NCI-H510A treated with DMSO at 0.1 percent for 48 hours (cell line): ENCODE data around the gene TTC21B.
"Not testable (repeated sequence)": the region's sequence is repeated elsewhere in the genome, so short reads cannot be mapped to it uniquely, and the experiment has no call there.

Experiments
- DNase-seq: peaks from one replicate; lab custom pipeline; 2025; lab: John Stamatoyannopoulos, UW

Gene TTC21B

GRCh38 chr2:165886487-165887146, 67.0 kb downstream of the TTC21B start:
- no peak for DNase-seq

- no peak for DNase-seq
These were observed 75.7 kb downstream of the TTC21B start for GRCh38 chr2:165877565-165878550.

- no peak for DNase-seq
These were observed 76.9 kb downstream of the TTC21B start for GRCh38 chr2:165876712-165877111.

- no peak for DNase-seq
These were observed 77.3 kb downstream of the TTC21B start for GRCh38 chr2:165876269-165876668.

- peak; percentile 36 for DNase-seq
These were observed 79.0 kb downstream of the TTC21B start for GRCh38 chr2:165874445-165875039.

- DNase-seq, result no peak
These were observed 81.3 kb downstream of the TTC21B start for GRCh38 chr2:165872101-165872791.

GRCh38 chr2:165871025-165871424, 82.6 kb downstream of the TTC21B start:
- no peak for DNase-seq

GRCh38 chr2:165870346-165870745, 83.2 kb downstream of the TTC21B start:
- no peak for DNase-seq

GRCh38 chr2:165868211-165868610, 85.4 kb downstream of the TTC21B start:
- peak; percentile 5 for DNase-seq

- no peak for DNase-seq
These were observed 89.3 kb downstream of the TTC21B start for GRCh38 chr2:165864296-165864695.

- no peak for DNase-seq
These were observed 89.7 kb downstream of the TTC21B start for GRCh38 chr2:165863810-165864261.

- not testable (repeated sequence) for DNase-seq
These were observed 92.5 kb downstream of the TTC21B start for GRCh38 chr2:165861083-165861482.

GRCh38 chr2:165859723-165860122, 93.9 kb downstream of the TTC21B start:
- DNase-seq, result not testable (repeated sequence)

GRCh38 chr2:165857876-165858275, 95.7 kb downstream of the TTC21B start:
- no peak for DNase-seq

GRCh38 chr2:165852394-165852793, 101.2 kb downstream of the TTC21B start:
- DNase-seq, result no peak

GRCh38 chr2:165847001-165847400, 106.6 kb downstream of the TTC21B start:
- no peak for DNase-seq

- DNase-seq, result no peak
These were observed 107.5 kb downstream of the TTC21B start for GRCh38 chr2:165846056-165846455.

- DNase-seq, result no peak
These were observed 109.4 kb downstream of the TTC21B start for GRCh38 chr2:165844216-165844615.

- peak; percentile 52 for DNase-seq
These were observed 110.2 kb downstream of the TTC21B start for GRCh38 chr2:165843351-165843750.

- DNase-seq, result no peak
These were observed 113.1 kb downstream of the TTC21B start for GRCh38 chr2:165840333-165840958.

GRCh38 chr2:165839610-165840009, 114.0 kb downstream of the TTC21B start:
- DNase-seq, result no peak
